Fibroblast of skin of abdomen (primary cell): ENCODE results near the gene MTSS2.
"Not testable (repeated sequence)": the region's sequence is repeated elsewhere in the genome, so short reads cannot be mapped to it uniquely, and the experiment has no call there.

ENCODE experiments used
- DNase-seq: peaks from one replicate; pipeline ENCODE4 v3.0.0-alpha.2; 2013

Gene MTSS2

DNA sequence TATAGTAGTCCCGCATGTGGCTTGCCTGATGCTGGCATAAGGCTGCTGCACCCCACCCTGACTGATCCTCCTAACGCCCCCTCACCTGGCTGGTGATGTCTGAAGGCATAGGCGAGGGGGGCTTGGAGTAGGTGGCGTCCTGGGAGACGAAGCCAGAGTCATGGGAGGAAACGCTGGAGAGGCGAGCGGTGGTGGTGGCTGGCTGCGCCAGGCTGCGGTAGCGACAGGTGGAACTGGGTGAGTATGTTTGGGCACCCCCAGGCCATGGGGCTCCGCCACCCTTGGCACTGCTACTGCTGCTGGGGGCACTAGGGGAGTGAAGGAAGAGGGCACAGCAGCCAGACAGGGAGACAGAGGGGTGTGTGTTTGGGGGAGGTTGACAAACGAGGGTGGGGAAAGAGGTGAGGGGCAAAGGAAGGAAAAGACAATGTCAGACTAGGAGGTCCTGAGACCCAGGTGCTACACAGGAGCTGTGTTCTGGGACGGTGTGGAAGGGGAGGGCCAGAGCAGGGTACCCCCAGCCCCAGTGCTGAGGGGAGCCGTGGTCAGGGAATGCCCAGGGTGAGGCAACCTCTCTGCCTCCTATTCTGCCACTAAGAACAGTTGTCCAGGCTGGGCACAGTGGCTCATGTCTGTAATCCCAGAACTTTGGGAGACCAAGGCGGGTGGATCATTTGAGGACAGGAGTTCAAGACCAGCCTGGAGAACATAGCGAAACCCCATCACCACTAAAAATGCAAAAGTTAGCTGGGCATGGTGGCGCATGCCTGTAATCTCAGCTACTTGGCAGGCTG is 11.4 kb downstream of the MTSS2 start:
- DNase-seq: no peak

- not testable (repeated sequence) for DNase-seq
Observed at GRCh38 chr16:70670938-70671337, 14.9 kb downstream of the MTSS2 start.

GRCh38 chr16:70670175-70670574 is 15.7 kb downstream of the MTSS2 start:
- DNase-seq: no peak

DNA sequence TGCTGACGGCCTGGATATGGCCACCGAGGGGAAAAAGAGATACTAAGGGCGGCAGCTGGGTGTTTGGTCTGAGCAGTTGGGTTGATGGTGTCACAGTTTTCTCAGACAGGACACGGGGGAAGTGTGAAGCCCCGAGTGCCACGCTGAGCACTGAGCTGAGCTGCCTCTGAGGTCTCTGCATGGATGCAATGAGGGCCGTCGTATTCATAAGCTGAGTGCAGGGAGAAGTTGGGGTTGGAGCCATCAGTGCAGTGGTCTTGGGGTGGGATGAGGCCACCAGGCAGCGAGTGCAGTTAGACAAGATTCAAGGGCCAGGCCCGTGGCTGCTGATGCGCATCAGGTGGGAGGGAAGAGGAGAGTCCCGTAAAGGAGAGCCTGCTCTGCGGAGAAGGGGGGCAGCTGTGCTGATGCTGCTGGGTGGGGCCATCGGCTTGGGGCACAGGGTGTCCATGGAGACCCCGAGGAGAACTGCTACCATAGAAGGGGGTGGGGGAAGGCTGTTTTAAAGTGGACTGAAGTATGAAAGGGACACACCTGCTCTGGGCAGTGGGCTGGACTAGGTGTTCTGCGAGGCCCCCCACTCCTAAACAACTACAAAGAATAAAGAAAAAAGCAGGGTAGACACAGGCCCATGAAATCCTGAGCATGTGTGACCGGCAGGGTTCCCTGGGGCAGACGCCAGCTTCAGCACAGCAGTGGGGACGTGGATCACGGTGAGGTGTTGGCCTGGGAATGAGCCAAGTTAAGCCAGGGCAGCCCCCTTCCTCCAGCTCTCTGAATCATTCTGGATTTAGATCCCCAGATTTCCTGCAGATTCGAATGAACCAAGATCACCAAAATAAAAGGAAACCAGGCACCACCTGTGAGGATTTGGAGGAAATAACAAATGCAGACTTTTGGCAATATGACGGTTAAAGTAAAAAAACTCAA is 19.8 kb downstream of the MTSS2 start:
- no peak for DNase-seq

DNA sequence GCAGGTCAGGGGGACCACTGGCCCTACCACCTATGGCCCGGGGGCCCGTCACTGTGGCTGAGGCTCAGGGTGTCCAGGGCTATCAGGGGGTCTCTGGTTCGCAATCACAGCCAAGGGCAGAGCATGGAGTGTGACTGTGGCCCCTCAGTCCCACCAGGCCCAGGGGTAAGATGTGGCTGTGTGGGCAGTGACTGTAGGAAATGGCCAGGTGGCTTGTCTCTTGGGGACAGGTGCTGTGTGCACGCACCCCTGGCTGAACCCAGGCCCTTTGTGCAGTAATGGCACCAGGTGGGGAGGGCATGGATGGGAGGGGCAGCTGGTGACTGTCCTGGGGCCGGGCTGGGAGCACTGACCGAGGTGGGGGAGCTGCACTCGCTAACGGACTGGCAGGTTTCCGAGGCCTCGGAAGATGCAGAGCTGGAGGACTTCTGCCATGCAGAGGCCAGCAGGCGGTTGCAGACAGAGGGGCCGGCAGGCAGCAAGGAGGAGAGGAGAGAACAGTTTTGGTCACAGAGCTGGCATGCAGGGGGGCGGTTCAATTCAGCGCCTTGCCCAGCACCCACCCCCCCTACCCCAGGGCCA is 20.6 kb downstream of the MTSS2 start:
- no peak for DNase-seq

GRCh38 chr16:70664325-70665112 is 21.3 kb downstream of the MTSS2 start:
- DNase-seq: no peak

DNA sequence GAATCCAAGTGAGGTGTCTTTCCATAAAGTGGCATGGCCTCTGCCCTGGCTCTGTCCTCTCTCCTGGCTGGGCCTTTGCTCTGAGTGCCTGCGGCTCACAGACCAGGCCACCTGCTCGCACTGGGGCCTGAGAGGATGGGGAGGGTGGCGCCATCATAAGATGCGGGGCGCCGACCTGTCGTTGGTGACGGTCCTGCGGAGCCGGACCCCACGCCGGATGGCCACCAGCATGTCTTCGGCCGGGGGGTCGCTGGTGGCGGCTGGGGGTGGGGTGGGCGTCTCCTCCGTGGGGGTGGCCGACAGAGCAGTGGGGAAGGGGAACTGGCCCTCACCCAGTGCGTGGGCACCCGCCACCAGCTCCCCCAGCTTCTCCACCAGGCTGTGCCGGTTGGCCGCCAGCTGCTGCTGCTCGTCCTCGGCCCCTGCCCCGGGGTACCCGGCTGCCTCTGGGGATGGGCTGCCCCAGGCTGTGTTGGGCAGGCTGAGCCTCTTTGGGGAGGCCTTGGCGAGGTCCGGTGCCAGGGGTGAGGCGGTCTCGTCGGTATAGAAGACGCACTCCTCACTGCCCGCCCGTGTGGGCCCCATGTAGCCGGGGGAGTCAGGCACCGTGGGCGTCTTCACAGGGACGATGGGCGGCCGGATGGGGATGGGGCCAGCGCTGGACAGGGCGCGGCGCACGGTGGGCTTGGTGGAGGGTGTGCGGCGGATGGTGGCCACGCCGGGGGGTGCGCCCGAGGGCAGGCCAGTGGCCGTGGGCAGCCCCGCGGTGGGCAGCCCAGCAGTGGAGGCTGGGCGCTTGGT is 22.1 kb downstream of the MTSS2 start:
- no peak for DNase-seq

- no peak for DNase-seq
Observed at GRCh38 chr16:70662991-70663523, 22.8 kb downstream of the MTSS2 start.

DNA sequence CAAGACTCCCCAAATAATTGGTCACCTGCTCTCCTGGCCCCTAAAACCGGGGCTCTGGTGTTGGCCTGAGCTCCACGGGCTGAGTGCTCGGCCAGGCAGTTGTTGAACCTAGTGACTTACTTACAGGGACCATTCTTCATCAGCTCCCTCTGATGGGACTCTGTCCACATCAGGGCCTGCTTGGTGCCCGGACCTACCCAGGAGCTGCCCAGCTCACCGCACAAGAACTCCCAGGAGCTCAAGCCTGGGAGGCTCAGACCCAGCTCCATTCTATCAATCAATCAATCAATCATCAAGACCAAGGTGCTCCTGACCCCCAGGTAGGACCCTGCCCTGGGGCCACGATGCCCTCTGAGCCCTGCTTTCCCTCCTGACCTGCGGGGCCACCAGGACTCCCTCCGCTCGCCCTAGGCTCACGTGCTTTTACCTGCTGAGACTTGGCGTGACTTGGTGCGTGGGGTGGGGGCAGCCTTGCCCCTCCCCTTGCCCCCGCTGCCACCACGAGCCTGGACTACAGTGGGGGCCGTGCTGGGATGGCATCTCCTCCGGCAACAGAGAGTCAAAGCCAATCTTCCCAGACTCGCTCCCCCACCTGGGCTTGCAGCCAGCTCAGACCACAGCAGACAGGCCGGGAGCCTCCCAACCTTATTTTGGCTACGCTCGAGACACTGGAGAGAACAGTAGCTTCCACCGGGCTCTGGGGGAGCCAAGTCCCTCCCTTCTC is 23.8 kb downstream of the MTSS2 start:
- DNase-seq: peak; percentile 61

DNA sequence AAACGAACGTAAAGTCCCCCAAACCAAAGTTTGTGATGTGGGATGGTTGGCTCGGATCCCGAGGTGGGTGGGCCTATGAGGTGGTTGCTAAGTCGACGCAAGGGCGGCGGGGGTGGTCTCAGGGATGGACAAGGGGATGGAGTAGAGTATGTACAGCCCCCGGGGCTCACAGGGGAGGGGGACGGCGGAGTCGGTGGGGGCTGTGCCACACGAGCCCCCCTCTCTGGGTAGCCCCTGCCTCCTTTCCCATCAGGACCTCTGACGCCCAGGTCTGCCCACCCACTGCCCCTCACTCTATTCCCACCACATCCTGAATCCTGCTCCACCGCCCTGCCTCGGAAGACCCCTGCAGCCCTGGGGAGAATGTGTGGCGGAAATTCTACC is 24.3 kb downstream of the MTSS2 start:
- no peak for DNase-seq

DNA sequence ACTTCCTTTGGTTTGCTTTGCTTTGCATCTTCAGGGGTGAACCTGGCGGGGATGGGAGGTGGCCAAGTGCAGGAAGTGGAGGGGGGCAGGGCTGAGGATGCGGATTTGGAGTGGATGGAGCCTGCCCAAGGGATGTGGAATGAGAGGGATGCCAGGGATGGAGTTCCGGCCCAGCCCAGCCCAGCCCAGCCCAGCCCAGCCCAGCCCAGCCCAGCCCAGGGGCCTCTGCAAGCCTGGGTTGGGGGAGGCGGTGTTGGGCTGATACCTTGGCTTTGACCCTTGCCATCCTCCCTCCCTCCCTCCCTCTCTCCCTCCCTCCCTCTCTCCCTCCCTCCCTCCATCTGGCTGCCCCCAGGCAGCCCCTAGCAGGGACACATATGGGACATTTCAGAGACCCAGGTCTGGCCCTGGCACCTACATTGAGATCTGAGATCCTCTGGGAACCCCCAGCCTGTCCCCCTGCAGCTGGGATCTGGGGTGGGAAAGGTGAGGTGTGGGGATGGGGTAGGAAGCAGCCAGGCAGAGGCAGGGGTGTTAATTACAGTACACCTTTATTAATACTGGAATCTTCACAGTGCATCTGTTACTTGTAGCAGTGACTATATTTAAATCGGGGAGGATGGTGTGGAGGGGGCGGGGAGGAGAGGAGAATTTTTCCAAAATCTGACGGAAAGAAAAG is 25.0 kb downstream of the MTSS2 start:
- DNase-seq: no peak

- no peak for DNase-seq
Observed at GRCh38 chr16:70659953-70660671, 25.7 kb downstream of the MTSS2 start.

- no peak for DNase-seq
Observed at GRCh38 chr16:70659546-70659945, 26.3 kb downstream of the MTSS2 start.

DNA sequence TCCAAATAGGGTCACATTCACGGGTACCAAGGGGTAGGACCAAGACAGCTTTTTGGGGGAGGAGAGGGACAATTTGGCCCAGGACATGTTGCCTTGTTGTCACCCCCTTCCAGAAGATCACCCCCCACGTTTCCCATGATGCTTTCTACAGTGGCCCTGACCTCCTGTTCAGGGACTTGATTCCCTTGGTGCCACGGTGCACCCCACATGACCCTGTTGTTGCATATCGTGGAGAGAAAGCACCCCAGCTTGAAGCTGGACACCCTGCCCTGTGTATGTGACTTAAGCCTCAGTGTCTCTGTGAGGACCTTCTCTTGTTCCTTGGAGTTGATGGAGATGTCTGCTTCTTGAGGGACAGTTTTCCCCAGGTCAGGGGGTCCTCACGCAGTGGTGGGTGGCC is 26.9 kb downstream of the MTSS2 start:
- DNase-seq: no peak

DNA sequence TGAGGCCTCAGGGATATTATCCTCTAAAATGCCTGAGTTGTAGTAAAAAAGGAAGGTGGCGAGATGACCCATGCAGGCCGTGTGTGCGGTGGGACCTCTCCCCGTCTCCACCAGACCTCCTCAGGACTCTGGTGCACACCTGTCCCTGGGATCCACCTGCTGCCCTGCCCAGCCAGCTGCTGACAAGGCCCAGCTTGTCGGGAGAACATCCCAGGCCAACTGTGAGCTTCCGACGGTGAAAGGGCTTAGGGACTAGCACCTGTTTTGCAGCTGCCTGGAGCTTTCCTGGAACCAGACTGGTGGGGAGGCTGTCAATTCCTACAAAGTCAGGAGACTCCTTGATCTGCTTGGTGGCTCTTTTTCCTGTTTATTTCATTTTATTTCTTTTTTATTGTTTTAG is 27.9 kb downstream of the MTSS2 start:
- no peak for DNase-seq

DNA sequence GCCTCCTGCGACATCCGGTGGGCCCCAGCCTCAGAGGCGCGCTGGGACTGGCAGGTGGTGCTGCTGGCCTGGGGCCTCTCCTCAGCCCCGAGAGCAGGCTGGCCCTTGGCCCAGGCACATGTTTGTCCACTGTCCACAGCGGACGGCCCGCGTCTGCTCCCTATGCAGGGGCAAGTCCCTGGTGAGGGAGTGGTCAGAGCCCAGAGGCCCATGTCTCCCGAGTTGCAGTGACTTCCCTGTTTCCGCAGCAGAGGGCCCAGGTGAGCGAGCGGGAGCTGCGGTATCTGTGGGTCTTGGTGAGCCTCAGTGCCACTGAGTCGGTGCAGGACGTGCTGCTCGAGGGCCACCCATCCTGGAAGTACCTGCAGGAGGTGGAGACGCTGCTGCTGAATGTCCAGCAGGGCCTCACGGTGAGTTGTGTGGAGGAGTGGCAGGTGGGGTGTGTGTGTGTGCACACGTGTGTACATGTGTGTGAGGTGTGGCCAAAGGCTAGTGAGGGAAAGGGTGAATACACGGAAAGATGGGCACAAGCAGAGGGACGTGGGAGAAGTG is 29.1 kb downstream of the MTSS2 start:
- DNase-seq: no peak

DNA sequence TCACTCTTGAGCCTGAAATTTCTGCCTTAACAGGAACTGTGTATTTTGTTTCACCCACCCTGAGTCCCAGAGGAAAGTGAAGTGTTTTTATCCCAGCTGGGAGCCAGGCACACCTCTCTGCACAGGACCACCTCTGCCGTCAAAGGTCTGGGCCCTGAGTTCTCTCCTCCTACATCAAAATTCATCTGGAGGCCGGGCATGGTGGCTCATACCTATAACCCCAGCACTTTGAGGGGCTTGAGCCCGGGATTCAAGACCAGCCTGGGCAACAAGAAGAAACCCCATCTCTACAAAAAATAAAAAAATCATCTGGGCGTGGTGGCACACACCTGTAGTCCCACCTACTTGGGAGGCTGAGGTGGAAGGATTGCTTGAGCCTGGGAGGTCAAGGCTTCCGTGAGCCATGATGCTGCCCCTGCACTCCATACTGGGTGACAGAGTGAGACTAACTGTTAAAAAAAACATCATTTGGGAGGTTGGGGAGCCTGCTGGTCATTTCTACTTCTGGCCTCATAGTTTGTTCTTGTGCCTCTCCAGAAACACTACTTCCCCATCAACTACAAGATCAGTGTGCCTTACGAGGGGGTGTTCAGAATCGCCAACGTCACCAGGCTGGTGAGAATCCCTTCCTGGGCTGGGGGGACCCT is 29.7 kb downstream of the MTSS2 start:
- DNase-seq: no peak
